Fibroblast of villous mesenchyme (primary cell): ENCODE measurements around the gene TRIP11. TPM values are rescaled to one million over a fixed set of nuclear protein-coding genes. Genes with fewer than 3 reads are reported as not detected.
"Not testable (repeated sequence)": the region's sequence is repeated elsewhere in the genome, so short reads cannot be mapped to it uniquely, and the experiment has no call there.

Experiments used
- DNase-seq: peaks from one replicate; pipeline ENCODE4 v3.0.0-alpha.2; 2010; ENCODE audit warnings: low read depth
- H3K4me3 ChIP-seq: 2 replicates; pipeline ENCODE4 v1.5.1; 2011; ENCODE audit warnings: low read depth, mild to moderate bottlenecking, low read length
- CTCF ChIP-seq: IDR thresholded peaks from 2 replicates; pipeline ENCODE4 v1.5.1; 2012; ENCODE audit warnings: low read depth, mild to moderate bottlenecking, low read length; ENCODE audit not compliant: insufficient read depth
- total RNA-seq: library from RNA; depleted of rRNA; stranded (reverse); fragments of >200 nt; gene quantifications from 2 replicates; pipeline ENCODE4 v1.2.3, GENCODE V29; 2012

The TRIP11 gene
- 28.7 and 45.3 TPM in 2 replicates for total RNA-seq

GRCh38 chr14:92039719-92040430 lies at the start of gene TRIP11:
Gene TRIP11, minus strand, starts transcription at chr14:92040059. Its CDS starts 374 bp downstream, at chr14:92039685.
- TF ChIP-seq CTCF, result no peak
- peak within 1 kb of the TSS; percentile 95 for H3K4me3 ChIP-seq

GRCh38 chr14:92088494-92088893 lies 48.6 kb upstream of the TRIP11 start:
- no peak for DNase-seq
- H3K4me3 ChIP-seq, result no peak overlapping the region
- no peak for TF ChIP-seq CTCF

More at GRCh38 chr14:92039719-92040430, at the start of gene TRIP11:
- DNase-seq, result peak; percentile 94

- no peak overlapping the region for H3K4me3 ChIP-seq
- peak; percentile 11 for DNase-seq
- TF ChIP-seq CTCF, result no peak
These were observed 34.7 kb upstream of the TRIP11 start for GRCh38 chr14:92074555-92074954.

GRCh38 chr14:92058006-92058917 lies 18.4 kb upstream of the TRIP11 start:
- no peak for DNase-seq
- no peak for TF ChIP-seq CTCF
- no peak overlapping the region for H3K4me3 ChIP-seq

GRCh38 chr14:92049781-92050180 lies 9.9 kb upstream of the TRIP11 start:
- no peak for TF ChIP-seq CTCF
- no peak overlapping the region for H3K4me3 ChIP-seq
- no peak for DNase-seq

GRCh38 chr14:92049221-92049620 lies 9.4 kb upstream of the TRIP11 start:
- DNase-seq, result not testable (repeated sequence)

GRCh38 chr14:92045904-92046303 lies 6.0 kb upstream of the TRIP11 start:
- not testable (repeated sequence) for DNase-seq, H3K4me3 ChIP-seq

More at GRCh38 chr14:92049221-92049620, 9.4 kb upstream of the TRIP11 start:
- H3K4me3 ChIP-seq, result not testable (repeated sequence)

- H3K4me3 ChIP-seq, DNase-seq: not testable (repeated sequence)
These were observed 1.9 kb upstream of the TRIP11 start for GRCh38 chr14:92041766-92042165.
